Osteocyte (in vitro differentiated cells): Measurements from ENCODE around the gene CDK3. TPM values are rescaled to one million over a fixed set of nuclear protein-coding genes. Genes with fewer than 3 reads are reported as not detected.

Source experiments
- DNase-seq: peaks from one replicate; pipeline ENCODE4 v3.0.0; 2021; ENCODE audit warnings: mixed read lengths; ENCODE audit not compliant: unreplicated experiment; ENCODE audit errors: extremely low spot score
- H3K27ac Mint-ChIP-seq: one replicate; pipeline ENCODE4 v1.8.0; 2021; ENCODE audit warnings: mild to moderate bottlenecking, mixed read lengths; ENCODE audit not compliant: unreplicated experiment
- H3K27me3 Mint-ChIP-seq: one replicate; pipeline ENCODE4 v1.8.0; 2021; ENCODE audit warnings: mixed read lengths; ENCODE audit not compliant: unreplicated experiment
- H3K36me3 Mint-ChIP-seq: one replicate; pipeline ENCODE4 v1.8.0; 2021; ENCODE audit warnings: mixed read lengths; ENCODE audit not compliant: unreplicated experiment
- H3K4me1 Mint-ChIP-seq: one replicate; pipeline ENCODE4 v1.8.0; 2021; ENCODE audit warnings: mixed read lengths; ENCODE audit not compliant: unreplicated experiment
- H3K4me3 Mint-ChIP-seq: one replicate; pipeline ENCODE4 v1.8.0; 2021; ENCODE audit warnings: mild to moderate bottlenecking, moderate library complexity, mixed read lengths; ENCODE audit not compliant: unreplicated experiment
- H3K9me3 Mint-ChIP-seq: one replicate; pipeline ENCODE4 v1.8.0; 2021; ENCODE audit warnings: mixed read lengths; ENCODE audit not compliant: unreplicated experiment
- total RNA-seq: library from RNA; stranded (reverse); gene quantifications from 2 replicates; pipeline ENCODE4 v1.2.1, GENCODE V29; 2021
- TF ChIP-seq, protein P1 (sequence below): fragments of 200-600 bp; sonication (generic); IDR thresholded peaks from 2 replicates; pipeline ENCODE4 v1.5.0; 2021; ENCODE audit warnings: antibody characterized with exemption, mild to moderate bottlenecking, moderate library complexity

CDK3 gene
- total RNA-seq, 1 donor from 2014 or later: 8.3 TPM

DNA sequence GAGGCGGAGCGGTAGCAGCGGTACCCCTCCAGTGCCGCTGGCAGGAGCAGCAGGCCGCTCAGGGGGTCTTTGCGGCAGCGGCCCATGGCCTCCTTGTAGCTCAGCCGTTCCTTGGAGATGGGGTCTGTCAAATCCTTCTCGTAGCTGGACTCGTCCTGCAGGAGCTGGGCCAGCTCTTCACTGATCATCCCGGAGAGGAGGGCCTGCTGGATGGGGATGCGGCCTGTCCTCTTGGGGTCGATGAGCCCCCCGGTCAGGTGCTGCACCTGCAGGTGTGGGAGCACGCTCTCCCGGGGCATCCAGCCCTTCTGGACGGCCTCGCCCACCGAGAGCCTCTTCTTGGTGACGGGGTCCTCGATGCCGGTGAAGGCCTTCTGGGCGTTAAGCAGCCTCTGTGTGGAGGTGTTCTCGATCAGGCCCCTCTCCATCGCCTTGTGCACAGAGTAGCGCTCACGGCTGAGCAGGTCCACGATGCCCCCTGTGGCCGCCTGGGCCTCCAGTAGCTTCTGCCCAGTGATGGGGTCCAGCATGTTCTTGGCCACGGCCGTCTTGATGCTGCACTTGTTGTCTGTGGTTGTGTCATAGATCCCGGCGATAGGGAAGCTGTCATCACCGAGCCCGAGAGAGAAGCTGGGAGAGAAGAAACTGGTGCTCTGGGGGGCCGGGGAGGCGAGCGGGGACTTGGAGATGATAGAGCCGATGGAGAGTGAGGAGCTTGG, 6.6 kb downstream of the CDK3 start:
- Mint-ChIP-seq H3K27ac (no peak overlapping the region), H3K27me3 (no peaks in the 10 kb centered on the region), H3K36me3 (peaks cover 3% of the 10 kb centered on the region), H3K4me1 (peaks cover 15% of the 10 kb centered on the region), H3K9me3 (no peaks in the 10 kb centered on the region), H3K4me3 (no peak overlapping the region)
- DNase-seq: no peak
- TF ChIP-seq, protein P1, sequence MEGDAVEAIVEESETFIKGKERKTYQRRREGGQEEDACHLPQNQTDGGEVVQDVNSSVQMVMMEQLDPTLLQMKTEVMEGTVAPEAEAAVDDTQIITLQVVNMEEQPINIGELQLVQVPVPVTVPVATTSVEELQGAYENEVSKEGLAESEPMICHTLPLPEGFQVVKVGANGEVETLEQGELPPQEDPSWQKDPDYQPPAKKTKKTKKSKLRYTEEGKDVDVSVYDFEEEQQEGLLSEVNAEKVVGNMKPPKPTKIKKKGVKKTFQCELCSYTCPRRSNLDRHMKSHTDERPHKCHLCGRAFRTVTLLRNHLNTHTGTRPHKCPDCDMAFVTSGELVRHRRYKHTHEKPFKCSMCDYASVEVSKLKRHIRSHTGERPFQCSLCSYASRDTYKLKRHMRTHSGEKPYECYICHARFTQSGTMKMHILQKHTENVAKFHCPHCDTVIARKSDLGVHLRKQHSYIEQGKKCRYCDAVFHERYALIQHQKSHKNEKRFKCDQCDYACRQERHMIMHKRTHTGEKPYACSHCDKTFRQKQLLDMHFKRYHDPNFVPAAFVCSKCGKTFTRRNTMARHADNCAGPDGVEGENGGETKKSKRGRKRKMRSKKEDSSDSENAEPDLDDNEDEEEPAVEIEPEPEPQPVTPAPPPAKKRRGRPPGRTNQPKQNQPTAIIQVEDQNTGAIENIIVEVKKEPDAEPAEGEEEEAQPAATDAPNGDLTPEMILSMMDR: no peak

DNA sequence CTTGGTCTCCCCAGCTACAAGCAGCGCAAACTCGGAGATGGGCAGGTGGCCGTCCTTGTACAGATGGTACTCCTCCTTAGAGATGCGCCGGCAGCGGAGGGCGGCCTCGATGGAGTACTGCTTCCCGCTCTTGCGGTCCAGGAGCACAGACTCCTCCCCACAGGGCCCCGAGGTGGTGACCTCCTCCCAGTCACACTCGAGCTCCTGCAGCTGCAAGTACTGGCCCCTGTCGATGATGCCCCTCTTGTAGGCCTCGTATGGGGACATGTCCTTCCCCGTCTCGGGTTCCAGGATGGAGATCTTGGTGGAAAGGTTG, 7.2 kb downstream of the CDK3 start:
- Mint-ChIP-seq H3K4me3 (no peak overlapping the region), H3K9me3 (no peaks in the 10 kb centered on the region), H3K4me1 (peaks cover 15% of the 10 kb centered on the region), H3K36me3 (peaks cover 3% of the 10 kb centered on the region), H3K27ac (no peak overlapping the region), H3K27me3 (no peaks in the 10 kb centered on the region)
- TF ChIP-seq, protein P1: no peak
- no peak for DNase-seq

DNA sequence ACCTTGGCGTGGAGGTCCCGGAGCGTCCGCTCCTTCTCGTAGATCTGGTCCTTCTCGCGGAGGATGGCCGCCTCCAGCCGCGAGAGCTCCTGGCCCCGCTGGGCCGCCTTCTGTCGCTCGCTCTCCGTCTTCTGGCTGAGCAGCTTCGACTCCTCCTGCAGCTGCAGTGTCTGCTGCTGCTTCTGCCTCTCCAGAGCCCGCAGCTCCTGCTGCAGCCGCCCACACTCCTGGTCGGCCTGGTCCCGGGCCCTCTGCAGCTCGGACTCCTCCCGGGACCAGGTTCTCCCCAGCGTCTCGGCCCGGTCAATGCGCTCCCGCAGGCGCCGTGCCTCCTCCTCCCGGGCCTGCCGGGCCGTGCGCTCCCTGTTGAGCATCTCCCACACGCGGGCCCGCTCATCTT, 7.6 kb downstream of the CDK3 start:
- H3K4me3 Mint-ChIP-seq: no peak overlapping the region

DNA sequence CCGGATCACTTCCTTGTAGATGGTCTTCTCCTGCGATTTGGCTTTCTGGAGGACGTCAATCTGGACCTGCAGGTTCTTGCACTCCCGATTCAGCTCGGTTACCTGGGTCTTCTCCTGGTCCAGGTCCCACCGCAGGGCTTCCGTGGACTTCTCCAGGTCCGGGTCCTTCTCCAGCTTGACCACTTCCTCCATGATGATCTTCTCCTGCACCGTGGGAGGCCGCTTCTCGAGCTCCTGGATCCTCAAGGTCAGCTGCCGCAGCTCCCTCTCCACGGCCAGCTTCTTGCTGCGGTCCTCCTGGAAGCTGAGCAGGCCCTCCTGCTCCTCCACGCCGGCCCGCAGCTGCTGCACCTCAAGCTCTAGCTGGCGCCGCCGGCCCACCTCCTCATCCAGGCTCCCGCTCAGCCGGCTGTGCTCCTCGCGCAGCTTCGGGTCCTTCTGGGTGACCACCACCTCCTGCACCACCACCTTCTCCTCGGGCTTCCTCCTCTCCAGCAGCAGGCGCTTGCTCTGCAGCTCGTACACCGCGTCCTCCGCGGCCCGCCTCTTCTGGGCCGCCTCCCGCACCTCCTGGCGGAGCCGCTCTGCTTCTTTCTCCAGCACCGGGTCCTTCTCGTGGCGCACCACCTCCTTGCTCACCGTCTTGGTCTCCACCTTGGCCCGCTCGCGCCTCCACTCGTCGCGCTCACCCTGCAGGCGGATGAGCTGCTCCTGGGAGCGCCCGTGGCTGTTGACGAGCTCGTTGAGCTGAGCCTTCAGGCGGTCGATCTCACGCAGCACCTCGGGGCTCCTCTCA, 8.2 kb downstream of the CDK3 start:
- peaks cover 15% of the 10 kb centered on the region for H3K4me1 Mint-ChIP-seq
- no peak overlapping the region for H3K4me3 Mint-ChIP-seq

More for the DNA sequence above, 7.6 kb downstream of the CDK3 start:
- Mint-ChIP-seq H3K27ac (no peak overlapping the region), H3K27me3 (no peaks in the 10 kb centered on the region), H3K9me3 (no peaks in the 10 kb centered on the region), H3K4me1 (peaks cover 15% of the 10 kb centered on the region), H3K36me3 (peaks cover 3% of the 10 kb centered on the region)
- TF ChIP-seq, protein P1: no peak
- peak; percentile 83 for DNase-seq

DNA sequence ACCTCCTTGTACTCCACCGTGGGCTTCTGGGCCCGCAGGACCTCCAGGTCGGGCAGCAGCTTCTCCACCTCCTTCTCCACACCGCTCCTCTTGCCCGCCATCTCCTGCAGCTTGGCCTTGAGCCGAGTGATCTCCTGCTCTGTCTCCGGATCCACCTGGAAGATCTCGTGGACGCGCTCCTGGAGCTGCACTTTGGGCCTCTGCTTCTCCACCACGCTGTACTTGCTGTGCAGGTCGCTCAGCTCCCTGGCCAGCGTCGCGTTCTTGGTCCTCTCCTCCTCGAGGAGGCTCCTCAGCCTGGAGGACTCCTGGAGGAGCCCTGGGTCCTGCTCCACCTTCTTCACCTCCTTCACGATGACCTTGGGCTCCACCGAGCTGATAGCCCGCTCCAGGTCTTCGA, 8.8 kb downstream of the CDK3 start:
- Mint-ChIP-seq H3K4me3 (no peak overlapping the region), H3K27ac (no peak overlapping the region), H3K36me3 (no peaks in the 10 kb centered on the region), H3K27me3 (no peaks in the 10 kb centered on the region), H3K4me1 (peaks cover 18% of the 10 kb centered on the region), H3K9me3 (no peaks in the 10 kb centered on the region)
- TF ChIP-seq, protein P1: no peak
- no peak for DNase-seq

More for the DNA sequence above, 8.2 kb downstream of the CDK3 start:
- Mint-ChIP-seq H3K36me3 (no peaks in the 10 kb centered on the region), H3K27me3 (no peaks in the 10 kb centered on the region), H3K27ac (no peak overlapping the region), H3K9me3 (no peaks in the 10 kb centered on the region)
- TF ChIP-seq, protein P1: no peak
- peak; percentile 83 for DNase-seq
